GM20000 (cell line): Measurements from ENCODE around the gene IL1F10.

Source experiments
- DNase-seq: peaks from one replicate; pipeline ENCODE4 v3.0.0; 2012; ENCODE audit warnings: low spot score
- CTCF ChIP-seq: IDR thresholded peaks from 2 replicates; pipeline ENCODE4 v1.5.1; 2012; ENCODE audit warnings: mild to moderate bottlenecking, control low read depth; ENCODE audit errors: extremely low read depth, missing control alignments

Gene IL1F10

GRCh38 chr2:113120861-113121260, 53.1 kb downstream of the IL1F10 start:
- TF ChIP-seq CTCF, result no peak

GRCh38 chr2:113122364-113122763, 54.6 kb downstream of the IL1F10 start:
- DNase-seq, result no peak
- no peak for TF ChIP-seq CTCF

More at GRCh38 chr2:113120861-113121260, 53.1 kb downstream of the IL1F10 start:
- DNase-seq, result no peak

GRCh38 chr2:113123726-113124125, 56.0 kb downstream of the IL1F10 start:
- DNase-seq, result no peak
- TF ChIP-seq CTCF, result no peak

- TF ChIP-seq CTCF, result no peak
Measured at GRCh38 chr2:113124181-113124961, 56.6 kb downstream of the IL1F10 start.

More at GRCh38 chr2:113124181-113124961, 56.6 kb downstream of the IL1F10 start:
- DNase-seq, result peak; percentile 35
